NT2/D1 (cell line): Measurements from ENCODE around the gene OR52E4.

Experiments
- YY1 ChIP-seq: IDR thresholded peaks from 2 replicates; pipeline ENCODE4 v1.6.1; 2011; ENCODE audit not compliant: insufficient read length, insufficient read depth
- ZNF274 ChIP-seq: IDR thresholded peaks from 2 replicates; pipeline ENCODE4 v1.6.1; 2011; ENCODE audit warnings: mild to moderate bottlenecking, low read depth, low read length

GRCh38 chr11:5847711-5848110, 32.7 kb upstream of the OR52E4 start:
- TF ChIP-seq YY1, result no peak
- no peak for TF ChIP-seq ZNF274
